ENCODE results near the gene GALNTL6.

- TF ChIP-seq CTCF (IDR thresholded peaks at IDR 0.05; ENCODE audit: insufficient read depth, low read length, poor library complexity, severe bottlenecking) (no peak), EZH2phosphoT487 (conservative IDR thresholded peaks at IDR 0.05; ENCODE audit: low read length) (no peak)
These were observed 227.6 kb downstream of the GALNTL6 start for GRCh38 chr4:172040766-172041165.
